ENCODE results near the gene FOXP1.

Gene FOXP1

DNA sequence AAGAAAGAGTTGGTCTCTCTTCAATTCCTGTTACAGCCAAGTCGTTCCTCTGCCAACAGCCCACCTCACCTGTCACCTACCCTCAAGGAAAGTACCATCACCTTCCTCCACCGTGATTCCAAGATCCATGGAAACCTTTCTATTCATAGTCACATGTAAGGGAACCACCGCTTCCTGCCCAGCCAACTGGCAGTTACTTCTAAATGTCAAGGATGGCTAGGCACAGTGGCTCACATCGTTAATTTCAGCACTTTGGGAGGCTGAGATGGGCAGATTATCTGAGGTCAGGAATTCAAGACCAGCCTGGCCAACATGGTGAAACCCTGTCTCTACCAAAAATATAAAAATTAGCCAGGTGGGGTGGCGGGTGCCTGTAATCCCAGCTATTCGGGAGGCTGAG is 82.8 kb downstream of the FOXP1 start:
- DNase-seq (ENCODE audit: low spot score in 2 of 2) (no peak), ATAC-seq (no peak)
- Mint-ChIP-seq H3K4me3 (no peak overlapping the region), H3K36me3 (peaks cover 5% of the 10 kb centered on the region), H3K4me1 (peaks cover 45% of the 10 kb centered on the region), H3K9me3 (no peaks in the 10 kb centered on the region), H3K27ac (peak overlapping the region; percentile 12)

DNA sequence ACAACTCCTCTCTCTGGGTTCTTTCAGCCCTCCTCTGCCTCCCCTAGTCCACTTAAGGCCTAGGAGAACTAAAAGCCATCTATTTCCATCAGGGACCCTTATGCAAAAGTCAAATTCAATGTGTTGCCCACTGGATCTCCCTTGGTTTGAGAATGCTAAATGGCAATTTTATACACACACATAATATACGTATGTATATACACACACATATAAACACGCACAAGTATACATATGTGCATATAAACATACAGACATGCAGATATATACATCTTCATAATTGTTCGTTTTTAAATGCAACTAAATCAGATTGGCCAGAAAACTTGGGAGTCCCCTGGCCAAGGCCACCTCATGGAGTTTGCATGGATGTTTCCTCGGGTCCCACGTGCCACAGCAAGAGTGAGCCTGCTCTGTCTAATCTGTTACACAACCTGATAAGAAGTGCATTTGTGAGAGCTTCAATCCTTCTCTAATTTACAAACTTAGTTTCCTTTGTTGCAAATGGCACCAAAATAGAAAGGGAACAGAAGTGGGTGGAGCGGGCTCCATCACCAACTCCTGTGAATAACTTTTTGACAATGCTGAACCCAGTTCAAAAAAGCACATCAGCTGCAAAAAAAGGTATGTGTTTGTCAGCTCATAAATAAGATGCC is 84.2 kb downstream of the FOXP1 start:
- ATAC-seq (no peak), DNase-seq (ENCODE audit: low spot score in 2 of 2) (no peak)
- Mint-ChIP-seq H3K4me3 (no peak overlapping the region), H3K27ac (no peak overlapping the region), H3K4me1 (peaks cover 45% of the 10 kb centered on the region), H3K36me3 (peaks cover 5% of the 10 kb centered on the region), H3K9me3 (no peaks in the 10 kb centered on the region)

DNA sequence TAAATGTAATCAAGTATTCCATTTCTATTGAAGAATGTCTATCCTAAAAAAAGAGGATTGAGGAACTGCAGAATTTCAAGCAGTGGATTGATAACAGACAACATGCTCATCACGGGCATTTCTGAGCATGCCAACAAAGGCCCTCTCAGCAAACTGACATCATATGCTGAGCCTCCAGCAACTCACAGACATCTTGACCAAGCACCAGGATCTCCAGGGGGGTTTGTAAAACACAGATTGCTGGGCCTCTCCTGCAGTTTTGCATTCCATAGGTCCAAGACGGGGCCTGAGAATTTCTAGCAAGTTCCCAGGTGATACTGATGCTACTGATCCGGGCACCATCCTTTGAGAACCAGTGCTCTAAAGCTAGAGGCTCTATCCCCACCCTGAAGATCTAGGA is 85.0 kb downstream of the FOXP1 start:
- no peak overlapping the region for H3K27ac Mint-ChIP-seq
- H3K4me1 Mint-ChIP-seq: peaks cover 41% of the 10 kb centered on the region
- ATAC-seq (no peak), DNase-seq (ENCODE audit: low spot score in 2 of 2) (no peak)
- H3K36me3 Mint-ChIP-seq: peaks cover 5% of the 10 kb centered on the region
- H3K4me3 Mint-ChIP-seq: no peak overlapping the region
- no peaks in the 10 kb centered on the region for H3K9me3 Mint-ChIP-seq

DNA sequence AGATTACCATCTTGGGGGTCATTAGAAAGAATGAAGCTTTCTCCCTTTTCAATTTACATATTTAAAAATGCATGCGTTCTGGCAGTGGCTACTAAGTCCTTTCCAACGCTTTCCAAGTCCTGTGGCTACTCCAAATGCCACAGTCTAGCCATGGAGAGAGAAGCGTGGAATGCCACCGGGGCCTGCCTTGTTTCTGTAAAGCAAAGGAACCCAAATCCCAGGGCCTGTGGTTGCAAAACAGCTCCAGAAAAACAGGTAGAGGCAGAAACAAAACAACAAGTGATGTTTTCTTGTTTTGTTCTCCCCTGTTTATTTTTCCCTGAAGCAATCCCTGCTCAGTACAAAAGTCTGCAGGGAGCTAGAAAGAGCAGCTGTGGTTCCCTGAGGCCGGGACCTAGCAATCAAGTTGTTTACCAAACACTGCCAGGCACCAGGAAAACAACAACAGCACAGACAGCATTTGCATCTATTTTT is 85.5 kb downstream of the FOXP1 start:
- Mint-ChIP-seq H3K9me3 (no peaks in the 10 kb centered on the region), H3K36me3 (peaks cover 5% of the 10 kb centered on the region), H3K27ac (no peak overlapping the region), H3K4me3 (no peak overlapping the region), H3K4me1 (peaks cover 42% of the 10 kb centered on the region)
- ATAC-seq: no peak
- no peak for DNase-seq (ENCODE audit: low spot score in 2 of 2)

DNA sequence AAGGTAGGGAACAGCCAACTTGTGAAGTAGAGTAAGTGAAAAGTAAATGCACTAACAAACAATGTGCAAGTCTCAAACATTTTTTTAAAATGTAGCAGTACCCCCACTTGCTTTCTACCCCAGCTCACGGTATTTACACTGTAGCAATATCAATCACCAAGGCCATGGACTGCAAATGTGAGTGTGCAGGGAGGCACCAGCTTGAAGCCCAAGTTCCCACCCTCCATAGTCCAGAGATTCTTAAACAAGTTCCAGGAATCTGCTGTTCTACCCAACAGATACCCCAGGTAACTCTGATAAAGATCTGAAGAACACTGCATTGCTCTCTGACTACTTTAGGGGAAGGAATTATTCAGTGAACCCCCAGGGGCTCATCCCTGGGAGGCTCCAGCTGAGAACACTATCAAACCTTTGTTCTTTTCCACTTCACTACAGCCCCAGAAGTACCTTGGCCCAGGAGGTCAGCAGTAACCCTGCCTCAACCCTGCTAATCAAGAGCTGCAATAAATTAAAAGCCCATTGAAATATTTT is 86.1 kb downstream of the FOXP1 start:
- DNase-seq (ENCODE audit: low spot score in 2 of 2): no peak
- no peak for ATAC-seq
- no peak overlapping the region for H3K4me3 Mint-ChIP-seq
- H3K27ac Mint-ChIP-seq: no peak overlapping the region
- peaks cover 1% of the 10 kb centered on the region for H3K9me3 Mint-ChIP-seq
- peaks cover 48% of the 10 kb centered on the region for H3K4me1 Mint-ChIP-seq
- peaks cover 5% of the 10 kb centered on the region for H3K36me3 Mint-ChIP-seq

GRCh38 chr3:71495708-71496472 is 87.6 kb downstream of the FOXP1 start:
- Mint-ChIP-seq H3K9me3 (peaks cover 5% of the 10 kb centered on the region), H3K36me3 (peaks cover 12% of the 10 kb centered on the region), H3K4me1 (peaks cover 50% of the 10 kb centered on the region), H3K27ac (peak overlapping the region; percentile 60), H3K4me3 (peak overlapping the region; percentile 42)
- DNase-seq (ENCODE audit: low spot score in 2 of 2) (no peak), ATAC-seq (peak; percentile 74)

DNA sequence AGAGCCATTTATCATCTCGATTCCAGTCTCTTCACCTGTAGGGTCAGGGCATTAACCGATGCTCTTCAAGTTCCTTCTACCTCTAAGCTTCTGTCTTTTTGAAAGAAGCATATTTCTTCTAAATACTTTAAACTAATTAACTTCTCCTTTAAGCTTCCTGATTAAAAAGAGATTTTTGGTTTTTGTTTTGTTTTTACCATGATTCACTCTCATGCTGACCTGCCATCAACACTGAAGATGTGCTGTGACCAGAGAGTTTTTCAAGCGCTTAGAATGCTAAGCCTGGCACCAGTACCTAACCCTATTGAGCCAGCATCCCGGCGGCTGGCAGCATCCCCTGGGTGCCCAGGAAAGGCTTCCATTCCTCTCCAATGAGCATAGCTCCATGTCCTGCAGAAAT is 89.3 kb downstream of the FOXP1 start:
- H3K36me3 Mint-ChIP-seq: peaks cover 12% of the 10 kb centered on the region
- H3K4me3 Mint-ChIP-seq: peak overlapping the region; percentile 32
- ATAC-seq (no peak), DNase-seq (ENCODE audit: low spot score in 2 of 2) (no peak)
- peaks cover 49% of the 10 kb centered on the region for H3K4me1 Mint-ChIP-seq
- H3K27ac Mint-ChIP-seq: peak overlapping the region; percentile 74
- peaks cover 5% of the 10 kb centered on the region for H3K9me3 Mint-ChIP-seq

DNA sequence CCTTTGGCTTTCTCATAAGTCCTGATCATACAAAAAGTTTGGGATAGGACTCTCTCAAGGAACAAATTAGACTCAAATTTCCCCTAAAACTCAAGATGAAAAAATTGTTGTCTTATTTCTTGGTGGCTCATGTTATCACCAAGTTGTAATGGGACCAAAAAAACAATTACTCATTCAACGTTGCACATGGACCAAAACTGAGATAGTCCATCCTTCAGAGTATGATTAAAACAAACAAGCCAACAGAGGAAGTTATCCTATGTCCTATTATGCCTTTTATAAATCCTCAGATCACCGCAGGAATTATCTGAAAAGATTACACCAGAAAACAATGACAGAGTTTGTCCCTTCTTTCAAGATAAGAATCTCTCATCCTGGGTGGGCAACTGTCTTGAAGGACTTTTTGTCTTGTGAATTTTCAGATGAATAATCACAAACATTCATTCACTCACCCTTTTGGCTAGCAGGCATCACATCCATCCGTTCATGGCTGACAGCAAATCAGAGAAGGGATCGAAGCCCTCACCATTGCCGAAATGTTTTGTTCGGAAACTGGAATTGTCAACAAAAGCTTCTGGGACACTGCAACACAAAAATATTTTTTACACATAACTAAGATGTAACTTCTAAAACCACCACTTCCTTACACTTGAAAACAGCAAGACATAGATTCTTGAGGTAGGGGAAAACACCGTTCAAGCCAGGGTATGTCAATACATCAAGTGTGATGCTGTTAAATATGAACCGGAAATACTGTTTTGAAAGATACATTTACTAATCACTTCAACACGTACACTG is 90.4 kb downstream of the FOXP1 start:
- Mint-ChIP-seq H3K27ac (peak overlapping the region; percentile 86), H3K9me3 (peaks cover 5% of the 10 kb centered on the region), H3K36me3 (peaks cover 12% of the 10 kb centered on the region), H3K4me3 (peak overlapping the region; percentile 44), H3K4me1 (peaks cover 49% of the 10 kb centered on the region)
- no peak for DNase-seq (ENCODE audit: low spot score in 2 of 2)
- peak; percentile 75 for ATAC-seq

- peak; percentile 33 for ATAC-seq
- Mint-ChIP-seq H3K36me3 (peaks cover 12% of the 10 kb centered on the region), H3K4me1 (peaks cover 49% of the 10 kb centered on the region), H3K4me3 (peak overlapping the region; percentile 44), H3K27ac (peak overlapping the region; percentile 86), H3K9me3 (peaks cover 5% of the 10 kb centered on the region)
- DNase-seq (ENCODE audit: low spot score in 2 of 2): no peak
Measured at GRCh38 chr3:71492566-71492965, 91.0 kb downstream of the FOXP1 start.

DNA sequence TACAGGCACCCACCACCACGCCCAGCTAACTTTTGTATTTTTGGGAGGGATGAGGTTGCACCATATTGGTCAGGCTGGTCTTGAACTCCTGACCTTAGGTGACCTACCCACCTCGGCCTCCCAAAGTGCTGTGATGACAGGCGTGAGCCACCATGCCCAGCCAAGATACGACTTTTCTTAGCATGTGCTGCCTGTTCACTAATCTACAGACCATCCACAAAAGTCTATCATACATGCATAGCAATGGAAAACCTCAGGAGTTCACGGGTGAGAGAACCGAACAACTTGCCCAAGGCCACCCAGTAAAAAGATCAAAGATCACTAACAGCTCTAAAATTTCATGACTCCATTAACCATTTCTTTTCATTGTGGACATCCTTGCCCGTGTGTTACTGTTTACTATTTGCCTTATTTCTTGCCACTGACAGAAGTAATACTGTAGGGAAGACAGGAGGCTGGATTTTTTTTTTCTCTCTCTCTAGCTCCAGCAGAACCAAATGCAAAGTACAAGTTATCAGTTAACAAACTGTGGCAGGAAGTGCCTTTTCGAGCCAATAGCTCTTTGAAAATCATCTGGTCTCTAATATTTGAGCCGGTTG is 92.3 kb downstream of the FOXP1 start:
- H3K4me1 Mint-ChIP-seq: peaks cover 46% of the 10 kb centered on the region
- H3K9me3 Mint-ChIP-seq: peaks cover 5% of the 10 kb centered on the region
- DNase-seq (ENCODE audit: low spot score in 2 of 2) (no peak), ATAC-seq (no peak)
- peaks cover 7% of the 10 kb centered on the region for H3K36me3 Mint-ChIP-seq
- H3K27ac Mint-ChIP-seq: peak overlapping the region; percentile 51
- H3K4me3 Mint-ChIP-seq: no peak overlapping the region

DNA sequence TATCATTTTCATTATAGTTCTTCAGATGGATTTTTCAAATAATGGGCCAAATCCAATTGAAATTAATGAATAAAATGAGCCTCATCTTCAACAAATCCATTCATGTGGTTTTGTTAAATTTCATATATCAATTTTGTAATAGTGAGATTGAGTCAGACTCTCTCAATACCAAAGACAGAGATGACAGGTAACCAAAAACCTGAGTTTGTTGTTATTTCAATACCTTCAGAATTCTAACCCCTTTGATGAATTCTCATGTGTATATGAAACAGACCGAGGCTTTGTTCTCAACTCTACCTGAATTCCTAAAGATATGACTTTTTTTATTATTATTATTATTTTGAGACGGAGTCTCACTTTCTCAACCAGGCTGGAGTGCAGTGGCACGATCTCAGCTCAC is 92.8 kb downstream of the FOXP1 start:
- no peak overlapping the region for H3K4me3 Mint-ChIP-seq
- ATAC-seq: peak; percentile 53
- H3K9me3 Mint-ChIP-seq: peaks cover 5% of the 10 kb centered on the region
- no peak for DNase-seq (ENCODE audit: low spot score in 2 of 2)
- no peak overlapping the region for H3K27ac Mint-ChIP-seq
- peaks cover 41% of the 10 kb centered on the region for H3K4me1 Mint-ChIP-seq
- peaks cover 7% of the 10 kb centered on the region for H3K36me3 Mint-ChIP-seq

DNA sequence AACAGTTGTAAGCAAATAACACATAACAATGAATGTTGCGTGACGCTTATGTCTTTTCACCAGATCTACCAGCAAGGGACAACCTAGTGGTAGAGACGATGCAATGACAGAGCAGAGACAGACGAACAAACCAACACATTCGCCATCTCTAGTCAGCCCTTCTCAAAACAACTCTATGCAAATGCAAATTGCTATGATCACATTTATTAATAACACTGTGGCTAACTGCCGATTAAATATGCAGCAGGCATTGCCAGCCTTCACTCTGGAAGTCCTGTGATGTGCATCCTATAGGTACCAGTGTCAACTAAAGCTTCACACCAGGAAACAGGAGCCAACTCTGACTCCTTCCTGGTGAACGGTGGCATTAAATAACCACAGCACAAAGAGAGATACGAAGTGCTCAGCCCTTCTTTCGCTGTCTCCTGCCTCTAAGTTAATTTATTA is 94.2 kb downstream of the FOXP1 start:
- peaks cover 5% of the 10 kb centered on the region for H3K9me3 Mint-ChIP-seq
- peaks cover 7% of the 10 kb centered on the region for H3K36me3 Mint-ChIP-seq
- peaks cover 36% of the 10 kb centered on the region for H3K4me1 Mint-ChIP-seq
- no peak for DNase-seq (ENCODE audit: low spot score in 2 of 2)
- no peak overlapping the region for H3K27ac Mint-ChIP-seq
- H3K4me3 Mint-ChIP-seq: no peak overlapping the region
- ATAC-seq: no peak

- no peak overlapping the region for H3K4me3 Mint-ChIP-seq
- peaks cover 7% of the 10 kb centered on the region for H3K36me3 Mint-ChIP-seq
- H3K4me1 Mint-ChIP-seq: peaks cover 33% of the 10 kb centered on the region
- no peak overlapping the region for H3K27ac Mint-ChIP-seq
- H3K9me3 Mint-ChIP-seq: peaks cover 5% of the 10 kb centered on the region
- DNase-seq (ENCODE audit: low spot score in 2 of 2) (no peak), ATAC-seq (no peak)
Measured at GRCh38 chr3:71488882-71489281, 94.6 kb downstream of the FOXP1 start.

DNA sequence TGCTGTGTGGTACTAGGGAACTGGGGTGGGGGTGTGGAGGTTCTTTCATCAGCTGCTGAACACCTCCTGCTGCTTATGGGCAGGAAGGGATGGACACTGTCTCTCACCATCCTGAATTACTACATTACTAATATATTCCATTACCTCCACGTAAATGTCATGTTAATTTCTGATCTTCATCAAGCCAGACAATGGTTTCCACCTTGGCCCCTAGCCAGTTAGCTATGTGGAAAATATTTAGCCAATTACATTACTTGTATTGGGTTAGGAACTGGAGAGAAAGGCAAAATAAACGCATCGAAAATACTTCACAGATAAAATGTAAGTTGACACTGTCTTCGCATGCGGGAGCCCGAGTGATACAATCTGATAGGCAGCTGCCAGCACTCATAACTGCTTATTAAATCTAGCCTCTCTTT is 95.1 kb downstream of the FOXP1 start:
- DNase-seq (ENCODE audit: low spot score in 2 of 2): no peak
- no peak overlapping the region for H3K4me3 Mint-ChIP-seq
- H3K4me1 Mint-ChIP-seq: peaks cover 31% of the 10 kb centered on the region

DNA sequence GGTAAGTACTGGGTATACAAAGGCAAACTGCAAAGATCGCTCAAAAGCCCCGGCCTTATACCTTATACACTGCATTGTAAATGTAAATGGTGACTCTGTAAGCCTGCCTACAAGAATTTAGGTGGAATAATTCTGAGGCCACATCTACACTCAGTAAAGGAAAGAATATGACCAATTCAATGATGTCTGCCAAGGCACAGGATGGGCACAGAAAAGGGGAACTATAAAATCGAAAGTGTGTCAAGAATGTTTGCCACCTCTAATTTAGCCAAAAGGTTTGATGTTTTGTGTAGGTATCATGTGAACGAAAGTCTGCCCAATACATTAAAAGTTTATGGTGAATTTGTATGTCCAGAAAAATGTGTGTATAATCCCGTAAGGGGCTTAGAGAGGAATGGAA is 96.1 kb downstream of the FOXP1 start:
- Mint-ChIP-seq H3K9me3 (peaks cover 3% of the 10 kb centered on the region), H3K4me3 (peak overlapping the region; percentile 37), H3K4me1 (peaks cover 22% of the 10 kb centered on the region), H3K36me3 (peaks cover 7% of the 10 kb centered on the region), H3K27ac (no peak overlapping the region)
- DNase-seq (ENCODE audit: low spot score in 2 of 2): no peak
- ATAC-seq: no peak

More for the DNA sequence above, 95.1 kb downstream of the FOXP1 start:
- Mint-ChIP-seq H3K27ac (no peak overlapping the region), H3K9me3 (peaks cover 5% of the 10 kb centered on the region), H3K36me3 (peaks cover 7% of the 10 kb centered on the region)
- no peak for ATAC-seq

Data from stimulated activated effector memory CD8-positive, alpha-beta T cell treated with anti-CD3 and anti-CD28 coated beads, Interleukin-12 subunit alpha, Interleukin-12 subunit beta, amount 100 ng/mL, for 72 hours (primary cell).